Keratinocyte (primary cell): ENCODE results near the gene SPATC1L. TPM values are rescaled to one million over a fixed set of nuclear protein-coding genes. Genes with fewer than 3 reads are reported as not detected.
"Not testable (repeated sequence)": the region's sequence is repeated elsewhere in the genome, so short reads cannot be mapped to it uniquely, and the experiment has no call there.

Source experiments
- DNase-seq: peaks from one replicate; pipeline ENCODE4 v3.0.0-alpha.2; 2011; ENCODE audit warnings: low read depth, missing footprints, low spot score
- FAIRE-seq: peaks from 2 replicates; lab custom pipeline; 2011; peaks lifted over from hg19 to GRCh38; lab: Jason Lieb, UNC
- H2AFZ ChIP-seq: 2 replicates; pipeline ENCODE4 v1.6.0; 2012; ENCODE audit warnings: low read length, control low read depth, inconsistent platforms; ENCODE audit not compliant: control insufficient read depth
- H3K27ac ChIP-seq: 2 replicates; pipeline ENCODE4 v1.5.1; 2011; ENCODE audit warnings: low read length; ENCODE audit not compliant: control insufficient read depth, insufficient read depth
- H3K27me3 ChIP-seq: 3 replicates; pipeline ENCODE4 v1.6.0; 2011; ENCODE audit warnings: low read length; ENCODE audit not compliant: control insufficient read depth, insufficient read depth; ENCODE audit errors: extremely low read depth
- H3K36me3 ChIP-seq, 2 experiments: 2 replicates in 1 of 2; 3 replicates in 1 of 2; pipeline ENCODE4 v1.5.1; 2011; ENCODE audit warnings: low read length in 2 of 2, mild to moderate bottlenecking in 1 of 2; ENCODE audit not compliant: control insufficient read depth in 2 of 2, insufficient read depth in 2 of 2; ENCODE audit errors: extremely low read depth in 1 of 2
- H3K4me1 ChIP-seq: 3 replicates; pipeline ENCODE4 v1.5.1; 2011; ENCODE audit warnings: low read length; ENCODE audit not compliant: control insufficient read depth, insufficient read depth; ENCODE audit errors: extremely low read depth
- H3K4me2 ChIP-seq: 3 replicates; pipeline ENCODE4 v1.6.0; 2011; ENCODE audit warnings: low read depth, low read length; ENCODE audit not compliant: control insufficient read depth, insufficient read depth; ENCODE audit errors: extremely low read depth
- H3K4me3 ChIP-seq, 3 experiments: fragments of 200-600 bp in 1 of 3; sonication (generic) in 1 of 3; 2 replicates in 2 of 3; 3 replicates in 1 of 3; pipeline ENCODE4 v1.5.1; 2011 to 2016; ENCODE audit warnings: low read length in 3 of 3, mild to moderate bottlenecking in 3 of 3, control low read depth in 2 of 3, inconsistent platforms in 1 of 3, low read depth in 1 of 3, mixed read lengths in 1 of 3, mixed run types in 1 of 3, moderate library complexity in 1 of 3; ENCODE audit not compliant: control insufficient read depth in 2 of 3, insufficient read depth in 2 of 3; ENCODE audit errors: extremely low read depth in 1 of 3
- H3K79me2 ChIP-seq: 2 replicates; pipeline ENCODE4 v1.6.0; 2012; ENCODE audit warnings: low read length; ENCODE audit not compliant: control insufficient read depth, insufficient read depth
- H3K9ac ChIP-seq: 3 replicates; pipeline ENCODE4 v1.6.0; 2011; ENCODE audit warnings: low read length; ENCODE audit not compliant: control insufficient read depth, insufficient read depth; ENCODE audit errors: extremely low read depth
- H3K9me1 ChIP-seq: 3 replicates; pipeline ENCODE4 v1.6.0; 2011; ENCODE audit warnings: low read length; ENCODE audit not compliant: control insufficient read depth, insufficient read depth; ENCODE audit errors: extremely low read depth
- H3K9me3 ChIP-seq: 2 replicates; pipeline ENCODE4 v1.5.1; 2012; ENCODE audit warnings: low read depth, low read length; ENCODE audit not compliant: control insufficient read depth
- H4K20me1 ChIP-seq: 3 replicates; pipeline ENCODE4 v1.6.0; 2011; ENCODE audit warnings: low read length; ENCODE audit not compliant: control insufficient read depth, insufficient read depth; ENCODE audit errors: extremely low read depth
- EZH2 ChIP-seq: IDR thresholded peaks from one replicate; pipeline ENCODE4 v1.6.1; 2012; ENCODE audit warnings: inconsistent platforms, mild to moderate bottlenecking, low read length, moderate library complexity
- dilution Hi-C: fragments of 300-500 bp; cut with MboI; formaldehyde crosslinking; loops from one replicate; pipeline ENCODE4 v1.7.0; 2020; ENCODE audit warnings: low sequenced_read_pairs; ENCODE audit not compliant: extremely low pct_ligation_motif_present
- polyA plus RNA-seq, 5 experiments: library from polyadenylated mRNA; depleted of rRNA in 3 of 5; stranded (reverse) in 3 of 5; stranded (forward) in 1 of 5; unstranded in 1 of 5; fragments of >200 nt; gene quantifications; 1 replicate in 1 of 5; 2 replicates in 3 of 5; 3 replicates in 1 of 5; pipeline versions ENCODE4 v1.2.1 to v1.2.3, GENCODE V29; 2011 to 2012; ENCODE audit warnings: missing spikeins in 2 of 5, low read depth in 1 of 5, low replicate concordance in 1 of 5
- TF ChIP-seq, protein P1 (sequence below), 3 experiments: IDR thresholded peaks in 1 of 3; conservative IDR thresholded peaks in 1 of 3; optimal IDR thresholded peaks in 1 of 3; 2 replicates in 2 of 3; 3 replicates in 1 of 3; pipeline versions ENCODE3 to v1.5.1; 2011; ENCODE audit warnings: low read length in 3 of 3, mild to moderate bottlenecking in 3 of 3, moderate library complexity in 2 of 3, control low read depth in 1 of 3, inconsistent platforms in 1 of 3; ENCODE audit not compliant: insufficient read depth in 2 of 3; ENCODE audit errors: extremely low read depth in 1 of 3

The SPATC1L gene
- polyA plus RNA-seq, 1 donor (not counting 4 experiments of a cell fraction or from before 2014, with no cell fraction given), result 1.3 TPM

DNA sequence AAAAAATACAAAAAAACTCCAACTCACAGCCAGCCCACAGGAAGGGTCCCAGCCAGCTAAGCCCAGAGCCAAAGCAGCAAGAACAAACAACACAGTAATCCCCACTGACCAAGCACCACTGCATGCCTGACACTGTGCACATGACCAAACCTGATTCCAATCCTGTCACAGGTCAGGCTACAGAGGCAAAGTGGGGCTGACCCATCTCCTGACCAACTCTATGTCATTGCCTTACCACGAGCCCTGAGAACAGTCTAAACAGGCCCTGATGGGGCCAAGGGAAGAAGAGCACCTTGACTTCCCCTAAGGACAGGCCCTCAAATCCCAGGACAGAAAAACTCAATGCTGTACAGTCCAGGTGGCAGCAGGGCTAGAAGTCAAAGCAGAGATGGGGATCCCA lies 41.9 kb upstream of the SPATC1L start:
- DNase-seq (no peak), FAIRE-seq (no peak)
- peak overlapping the region; percentile 92 for H3K27ac ChIP-seq
- no peak overlapping the region for H2AFZ ChIP-seq
- no peak for TF ChIP-seq EZH2
- TF ChIP-seq, protein P1, sequence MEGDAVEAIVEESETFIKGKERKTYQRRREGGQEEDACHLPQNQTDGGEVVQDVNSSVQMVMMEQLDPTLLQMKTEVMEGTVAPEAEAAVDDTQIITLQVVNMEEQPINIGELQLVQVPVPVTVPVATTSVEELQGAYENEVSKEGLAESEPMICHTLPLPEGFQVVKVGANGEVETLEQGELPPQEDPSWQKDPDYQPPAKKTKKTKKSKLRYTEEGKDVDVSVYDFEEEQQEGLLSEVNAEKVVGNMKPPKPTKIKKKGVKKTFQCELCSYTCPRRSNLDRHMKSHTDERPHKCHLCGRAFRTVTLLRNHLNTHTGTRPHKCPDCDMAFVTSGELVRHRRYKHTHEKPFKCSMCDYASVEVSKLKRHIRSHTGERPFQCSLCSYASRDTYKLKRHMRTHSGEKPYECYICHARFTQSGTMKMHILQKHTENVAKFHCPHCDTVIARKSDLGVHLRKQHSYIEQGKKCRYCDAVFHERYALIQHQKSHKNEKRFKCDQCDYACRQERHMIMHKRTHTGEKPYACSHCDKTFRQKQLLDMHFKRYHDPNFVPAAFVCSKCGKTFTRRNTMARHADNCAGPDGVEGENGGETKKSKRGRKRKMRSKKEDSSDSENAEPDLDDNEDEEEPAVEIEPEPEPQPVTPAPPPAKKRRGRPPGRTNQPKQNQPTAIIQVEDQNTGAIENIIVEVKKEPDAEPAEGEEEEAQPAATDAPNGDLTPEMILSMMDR (optimal IDR thresholded peaks at IDR 0.05 in 1 of 3, IDR thresholded peaks at IDR 0.05 in 1 of 3, conservative IDR thresholded peaks at IDR 0.05 in 1 of 3; ENCODE audit: extremely low read depth in 1 of 3, insufficient read depth in 2 of 3, low read length in 3 of 3), result no peak
- H3K27me3 ChIP-seq, result no peaks in the 10 kb centered on the region
- peaks cover 18 to 32% of the 10 kb centered on the region in 2 experiments for H3K36me3 ChIP-seq
- H3K4me3 ChIP-seq, result peak overlapping the region; percentile 86 to 99 (median 88)
- H3K4me1 ChIP-seq, result peaks cover 23% of the 10 kb centered on the region
- H3K9me3 ChIP-seq, result no peaks in the 10 kb centered on the region
- H3K9me1 ChIP-seq, result peaks cover 4% of the 10 kb centered on the region
- H3K79me2 ChIP-seq, result peaks cover 83% of the 10 kb centered on the region
- H3K4me2 ChIP-seq, result peak overlapping the region; percentile 92
- dilution Hi-C loops, result no loop called here
- peak overlapping the region; percentile 90 for H3K9ac ChIP-seq
- peaks cover 34% of the 10 kb centered on the region for H4K20me1 ChIP-seq

GRCh38 chr21:46223661-46224060 lies 39.4 kb upstream of the SPATC1L start:
- DNase-seq, H3K9me3 ChIP-seq, H3K9ac ChIP-seq, H3K4me3 ChIP-seq, H3K27me3 ChIP-seq, H3K9me1 ChIP-seq, FAIRE-seq, H3K27ac ChIP-seq, H2AFZ ChIP-seq, H3K4me2 ChIP-seq, dilution Hi-C loops: not testable (repeated sequence)
- Histone ChIP-seq H3K36me3 (peaks cover 34 to 47% of the 10 kb centered on the region in 2 experiments), H3K4me1 (peaks cover 12% of the 10 kb centered on the region), H4K20me1 (peaks cover 37% of the 10 kb centered on the region), H3K79me2 (peaks cover 95% of the 10 kb centered on the region)

GRCh38 chr21:46223217-46223616 lies 39.0 kb upstream of the SPATC1L start:
- Histone ChIP-seq H2AFZ (no peak overlapping the region), H3K9me3 (no peaks in the 10 kb centered on the region), H3K4me1 (peaks cover 12% of the 10 kb centered on the region), H3K4me3 (no peak overlapping the region), H3K79me2 (peaks cover 95% of the 10 kb centered on the region), H3K27ac (no peak overlapping the region), H3K9me1 (peaks cover 4% of the 10 kb centered on the region), H4K20me1 (peaks cover 37% of the 10 kb centered on the region), H3K4me2 (no peak overlapping the region), H3K36me3 (peaks cover 34 to 47% of the 10 kb centered on the region in 2 experiments), H3K9ac (no peak overlapping the region), H3K27me3 (no peaks in the 10 kb centered on the region)
- dilution Hi-C loops, result no loop called here
- TF ChIP-seq, protein P1 (optimal IDR thresholded peaks at IDR 0.05 in 1 of 3, IDR thresholded peaks at IDR 0.05 in 1 of 3, conservative IDR thresholded peaks at IDR 0.05 in 1 of 3; ENCODE audit: extremely low read depth in 1 of 3, insufficient read depth in 2 of 3, low read length in 3 of 3), result no peak
- TF ChIP-seq EZH2, result no peak
- no peak for FAIRE-seq
- DNase-seq, result no peak
